Endothelial cell of umbilical vein (primary cell): ENCODE data around the gene CSHL1.
"Not testable (repeated sequence)": the region's sequence is repeated elsewhere in the genome, so short reads cannot be mapped to it uniquely, and the experiment has no call there.

Source experiments
- CTCF ChIP-seq, 2 donors: IDR thresholded peaks; 1 replicate in 1 of 2; 2 replicates in 1 of 2; pipeline ENCODE4 v1.5.1; 2011; ENCODE audit warnings: low read length in 2 of 2, mild to moderate bottlenecking in 2 of 2, moderate library complexity in 2 of 2, control low read depth in 1 of 2, inconsistent platforms in 1 of 2, low read depth in 1 of 2; ENCODE audit not compliant: insufficient read depth in 1 of 2; ENCODE audit errors: extremely low read depth in 1 of 2
- EZH2 ChIP-seq: IDR thresholded peaks from 2 replicates; pipeline ENCODE4 v1.6.1; 2012; ENCODE audit warnings: borderline replicate concordance, low read depth, mild to moderate bottlenecking, moderate library complexity, low read length, inconsistent platforms; ENCODE audit not compliant: severe bottlenecking
- JUN ChIP-seq: IDR thresholded peaks from 2 replicates; pipeline ENCODE4 v1.6.1; 2011; ENCODE audit warnings: borderline replicate concordance, low read depth; ENCODE audit not compliant: insufficient read length, insufficient read depth
- POLR2A ChIP-seq: IDR thresholded peaks from 2 replicates; pipeline ENCODE4 v1.6.1; 2012; ENCODE audit warnings: low read depth, mild to moderate bottlenecking, control low read depth, low read length
- POLR2AphosphoS5 ChIP-seq: IDR thresholded peaks from 2 replicates; pipeline ENCODE4 v1.6.1; 2012; ENCODE audit warnings: low read depth, mild to moderate bottlenecking, control low read depth, low read length, moderate library complexity; ENCODE audit not compliant: insufficient read depth

GRCh38 chr17:63920779-63921178, 9.7 kb upstream of the CSHL1 start:
- not testable (repeated sequence) for TF ChIP-seq CTCF (IDR thresholded peaks at IDR 0.05; ENCODE audit: extremely low read depth in 1 of 2, insufficient read depth in 1 of 2, low read depth in 1 of 2, low read length in 2 of 2); POLR2A; EZH2; JUN; POLR2AphosphoS5
